GM23338 (cell line): ENCODE data around the gene DISP3. TPM values are rescaled to one million over a fixed set of nuclear protein-coding genes. Genes with fewer than 3 reads are reported as not detected.

Source experiments
- ATAC-seq: fragments of 200-7000 bp; cut with Tn5 transposase; 3 replicates; pipeline ENCODE4 v1.9.1; 2020
- DNase-seq: peaks from one replicate; pipeline ENCODE4 v3.0.0-alpha.2; 2015; ENCODE audit warnings: low spot score
- H2AFZ ChIP-seq: fragments of 200-600 bp; sonication (generic); 2 replicates; pipeline ENCODE4 v1.8.0; 2016; ENCODE audit warnings: antibody characterized with exemption, mild to moderate bottlenecking, moderate library complexity
- H3F3A ChIP-seq: fragments of 200-600 bp; sonication (generic); replicated peaks from 2 replicates; pipeline ENCODE4 v1.8.0; 2017; ENCODE audit warnings: antibody characterized with exemption, mixed run types, low read depth
- H3K27ac ChIP-seq: fragments of 200-600 bp; sonication (generic); 2 replicates; pipeline ENCODE4 v1.6.1; 2016; ENCODE audit warnings: low read depth
- H3K27me3 ChIP-seq: fragments of 200-600 bp; sonication (generic); 2 replicates; pipeline ENCODE4 v1.8.0; 2016; ENCODE audit warnings: mild to moderate bottlenecking, mixed run types, moderate library complexity; ENCODE audit not compliant: insufficient read depth
- H3K36me3 ChIP-seq: fragments of 200-600 bp; sonication (generic); 2 replicates; pipeline ENCODE4 v1.8.0; 2016; ENCODE audit warnings: mild to moderate bottlenecking; ENCODE audit not compliant: insufficient read depth
- H3K4me1 ChIP-seq: fragments of 200-600 bp; sonication (generic); 2 replicates; pipeline ENCODE4 v1.8.0; 2016; ENCODE audit warnings: mild to moderate bottlenecking, moderate library complexity; ENCODE audit not compliant: insufficient read depth
- H3K4me2 ChIP-seq: fragments of 200-600 bp; sonication (generic); 2 replicates; pipeline ENCODE4 v1.7.1; 2017; ENCODE audit warnings: mixed run types
- H3K4me3 ChIP-seq: fragments of 200-600 bp; sonication (generic); 2 replicates; pipeline ENCODE4 v1.6.1; 2016; ENCODE audit warnings: mixed run types
- H3K79me2 ChIP-seq: fragments of 200-600 bp; sonication (generic); replicated peaks from 2 replicates; pipeline ENCODE4 v1.8.0; 2017; ENCODE audit warnings: mild to moderate bottlenecking; ENCODE audit not compliant: insufficient read depth
- H3K9me2 ChIP-seq: fragments of 200-600 bp; sonication (generic); 2 replicates; pipeline ENCODE4 v1.8.0; 2017; ENCODE audit not compliant: insufficient read depth
- H4K20me1 ChIP-seq: fragments of 200-600 bp; sonication (generic); replicated peaks from 2 replicates; pipeline ENCODE4 v1.8.0; 2017; ENCODE audit warnings: mild to moderate bottlenecking; ENCODE audit not compliant: insufficient read depth
- H3K27ac Mint-ChIP-seq: 2 replicates; pipeline ENCODE4 v1.8.0; 2020; ENCODE audit warnings: inconsistent platforms, mild to moderate bottlenecking, moderate library complexity, mixed read lengths
- H3K27me3 Mint-ChIP-seq: 3 replicates; pipeline ENCODE4 v1.8.0; 2022; ENCODE audit warnings: low read depth, mild to moderate bottlenecking, moderate library complexity, mixed read lengths, inconsistent platforms; ENCODE audit not compliant: insufficient read depth, poor library complexity
- H3K36me3 Mint-ChIP-seq: 3 replicates; pipeline ENCODE4 v1.8.0; 2021; ENCODE audit warnings: low read depth, mild to moderate bottlenecking, inconsistent platforms, moderate library complexity, mixed read lengths
- H3K4me1 Mint-ChIP-seq: 3 replicates; pipeline ENCODE4 v1.8.0; 2020; ENCODE audit warnings: mild to moderate bottlenecking, inconsistent platforms, mixed read lengths
- H3K4me3 Mint-ChIP-seq: 3 replicates; pipeline ENCODE4 v1.8.0; 2021; ENCODE audit warnings: moderate library complexity, mild to moderate bottlenecking, inconsistent platforms, mixed read lengths
- H3K9me3 Mint-ChIP-seq: 3 replicates; pipeline ENCODE4 v1.8.0; 2020; ENCODE audit warnings: moderate library complexity, mild to moderate bottlenecking, inconsistent platforms, mixed read lengths
- CREB1 ChIP-seq: fragments of 250-450 bp; sonication (Bioruptor Pico); IDR thresholded peaks from 2 replicates; pipeline ENCODE4 v1.5.0; 2020; ENCODE audit warnings: low read depth, mild to moderate bottlenecking, moderate library complexity
- ETS1 ChIP-seq: IDR thresholded peaks from 2 replicates; pipeline ENCODE4 v1.6.1; 2016; ENCODE audit warnings: antibody characterized with exemption
- EZH2 ChIP-seq: fragments of 200-600 bp; sonication (generic); IDR thresholded peaks from one replicate; pipeline ENCODE4 v1.8.0; 2017; ENCODE audit warnings: antibody characterized with exemption, mild to moderate bottlenecking, low read depth; ENCODE audit not compliant: unreplicated experiment
- EZH2phosphoT487 ChIP-seq: fragments of 200-600 bp; sonication (generic); IDR thresholded peaks from one replicate; pipeline ENCODE4 v1.8.1; 2018; ENCODE audit warnings: antibody characterized with exemption; ENCODE audit not compliant: unreplicated experiment
- JUNB ChIP-seq: IDR thresholded peaks from one replicate; pipeline ENCODE4 v1.6.1; 2016; ENCODE audit warnings: antibody characterized with exemption; ENCODE audit not compliant: unreplicated experiment
- NANOG ChIP-seq: IDR thresholded peaks from 2 replicates; pipeline ENCODE4 v1.6.1; 2016; ENCODE audit warnings: antibody characterized with exemption, borderline replicate concordance
- POLR2AphosphoS5 ChIP-seq: IDR thresholded peaks from 2 replicates; pipeline ENCODE4 v1.6.1; 2016; ENCODE audit warnings: antibody characterized with exemption, low read depth
- STAT1 ChIP-seq: IDR thresholded peaks from one replicate; pipeline ENCODE4 v1.6.1; 2016; ENCODE audit warnings: antibody characterized with exemption; ENCODE audit not compliant: unreplicated experiment
- ZNF114 ChIP-seq: fragments of 250-450 bp; sonication (Bioruptor Pico); IDR thresholded peaks from 2 replicates; pipeline ENCODE4 v1.5.0; 2020; ENCODE audit warnings: mild to moderate bottlenecking, moderate library complexity
- ZNF331 ChIP-seq: fragments of 250-450 bp; sonication (Bioruptor Pico); IDR thresholded peaks from 2 replicates; pipeline ENCODE4 v1.5.0; 2020; ENCODE audit warnings: low read depth, mild to moderate bottlenecking, moderate library complexity
- ZNF462 ChIP-seq: fragments of 250-450 bp; sonication (Bioruptor Pico); IDR thresholded peaks from 2 replicates; pipeline ENCODE4 v1.5.0; 2020; ENCODE audit warnings: mild to moderate bottlenecking, moderate library complexity
- polyA plus RNA-seq: library from polyadenylated mRNA; unstranded; fragments of >200 nt; fragmentation: Nextera tagmentation; extraction: Ambion mirVana; gene quantifications from 2 replicates; pipeline ENCODE4 v1.2.1, GENCODE V29; 2016
- total RNA-seq: library from RNA; depleted of rRNA; stranded (reverse); fragments of >200 nt; shearing (Covaris generic); gene quantifications from 2 replicates; pipeline ENCODE4 v1.2.3, GENCODE V29; 2014
- TF ChIP-seq, protein P1 (sequence below): IDR thresholded peaks from one replicate; pipeline ENCODE4 v1.6.1; 2018; ENCODE audit warnings: antibody characterized with exemption; ENCODE audit not compliant: unreplicated experiment
- TF ChIP-seq, protein P2 (sequence below), 2 experiments: fragments of 200-600 bp in 1 of 2; sonication (generic) in 1 of 2; conservative IDR thresholded peaks; 2 replicates each; pipeline versions ENCODE4 v1.5.1 to v1.6.1; 2016 to 2017; ENCODE audit warnings: antibody characterized with exemption in 2 of 2, low read depth in 2 of 2, mild to moderate bottlenecking in 2 of 2, moderate library complexity in 1 of 2

The DISP3 gene
- total and polyA plus RNA-seq, 2 experiments from 2014 or later = 3.2 to 11.1 TPM

DNA sequence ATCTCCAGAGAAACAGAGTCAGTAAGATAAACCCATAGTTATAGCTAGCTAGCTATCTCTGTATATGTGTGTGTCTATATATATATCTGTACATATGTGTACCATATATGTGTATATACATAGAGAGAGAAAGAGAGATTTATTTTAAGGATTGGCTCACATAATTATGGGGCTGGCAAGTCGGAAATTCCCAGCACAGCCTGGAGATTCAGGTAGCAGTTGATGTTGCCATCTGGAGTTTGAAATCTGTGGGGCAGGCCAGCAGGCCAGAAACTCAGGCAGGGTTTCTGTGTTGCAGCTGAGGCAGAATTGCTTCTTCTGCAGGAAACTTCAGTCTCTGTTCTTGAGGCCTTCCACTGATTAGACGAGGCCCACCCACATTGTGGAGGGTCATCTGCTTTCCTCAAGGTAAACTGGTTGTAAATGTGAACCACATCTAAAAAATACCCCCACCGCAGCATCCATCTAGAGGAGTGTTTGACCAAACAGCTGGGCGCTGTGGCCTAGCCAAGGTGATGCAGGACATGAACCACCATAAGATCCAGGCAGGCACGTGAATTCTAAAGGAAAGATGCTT is 94.2 kb downstream of the DISP3 start:
- H3K9me3 Mint-ChIP-seq = no peaks in the 10 kb centered on the region
- H3K36me3 Mint-ChIP-seq = no peaks in the 10 kb centered on the region
- 0 out of 2 replicates have a peak, but pooled peaks cover 3% of the 10 kb centered on the region for H3F3A ChIP-seq
- DNase-seq = no peak
- no peaks in the 10 kb centered on the region for H3K36me3 ChIP-seq
- TF ChIP-seq POLR2AphosphoS5 (no peak), JUNB (no peak), STAT1 (no peak), EZH2phosphoT487 (no peak), EZH2 (no peak), ETS1 (no peak), NANOG (no peak), CREB1 (no peak), ZNF114 (no peak), ZNF462 (CRISPR knock-in tag) (no peak), ZNF331 (CRISPR knock-in tag) (no peak)
- TF ChIP-seq, protein P1, sequence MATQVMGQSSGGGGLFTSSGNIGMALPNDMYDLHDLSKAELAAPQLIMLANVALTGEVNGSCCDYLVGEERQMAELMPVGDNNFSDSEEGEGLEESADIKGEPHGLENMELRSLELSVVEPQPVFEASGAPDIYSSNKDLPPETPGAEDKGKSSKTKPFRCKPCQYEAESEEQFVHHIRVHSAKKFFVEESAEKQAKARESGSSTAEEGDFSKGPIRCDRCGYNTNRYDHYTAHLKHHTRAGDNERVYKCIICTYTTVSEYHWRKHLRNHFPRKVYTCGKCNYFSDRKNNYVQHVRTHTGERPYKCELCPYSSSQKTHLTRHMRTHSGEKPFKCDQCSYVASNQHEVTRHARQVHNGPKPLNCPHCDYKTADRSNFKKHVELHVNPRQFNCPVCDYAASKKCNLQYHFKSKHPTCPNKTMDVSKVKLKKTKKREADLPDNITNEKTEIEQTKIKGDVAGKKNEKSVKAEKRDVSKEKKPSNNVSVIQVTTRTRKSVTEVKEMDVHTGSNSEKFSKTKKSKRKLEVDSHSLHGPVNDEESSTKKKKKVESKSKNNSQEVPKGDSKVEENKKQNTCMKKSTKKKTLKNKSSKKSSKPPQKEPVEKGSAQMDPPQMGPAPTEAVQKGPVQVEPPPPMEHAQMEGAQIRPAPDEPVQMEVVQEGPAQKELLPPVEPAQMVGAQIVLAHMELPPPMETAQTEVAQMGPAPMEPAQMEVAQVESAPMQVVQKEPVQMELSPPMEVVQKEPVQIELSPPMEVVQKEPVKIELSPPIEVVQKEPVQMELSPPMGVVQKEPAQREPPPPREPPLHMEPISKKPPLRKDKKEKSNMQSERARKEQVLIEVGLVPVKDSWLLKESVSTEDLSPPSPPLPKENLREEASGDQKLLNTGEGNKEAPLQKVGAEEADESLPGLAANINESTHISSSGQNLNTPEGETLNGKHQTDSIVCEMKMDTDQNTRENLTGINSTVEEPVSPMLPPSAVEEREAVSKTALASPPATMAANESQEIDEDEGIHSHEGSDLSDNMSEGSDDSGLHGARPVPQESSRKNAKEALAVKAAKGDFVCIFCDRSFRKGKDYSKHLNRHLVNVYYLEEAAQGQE = no peak
- TF ChIP-seq, protein P2, sequence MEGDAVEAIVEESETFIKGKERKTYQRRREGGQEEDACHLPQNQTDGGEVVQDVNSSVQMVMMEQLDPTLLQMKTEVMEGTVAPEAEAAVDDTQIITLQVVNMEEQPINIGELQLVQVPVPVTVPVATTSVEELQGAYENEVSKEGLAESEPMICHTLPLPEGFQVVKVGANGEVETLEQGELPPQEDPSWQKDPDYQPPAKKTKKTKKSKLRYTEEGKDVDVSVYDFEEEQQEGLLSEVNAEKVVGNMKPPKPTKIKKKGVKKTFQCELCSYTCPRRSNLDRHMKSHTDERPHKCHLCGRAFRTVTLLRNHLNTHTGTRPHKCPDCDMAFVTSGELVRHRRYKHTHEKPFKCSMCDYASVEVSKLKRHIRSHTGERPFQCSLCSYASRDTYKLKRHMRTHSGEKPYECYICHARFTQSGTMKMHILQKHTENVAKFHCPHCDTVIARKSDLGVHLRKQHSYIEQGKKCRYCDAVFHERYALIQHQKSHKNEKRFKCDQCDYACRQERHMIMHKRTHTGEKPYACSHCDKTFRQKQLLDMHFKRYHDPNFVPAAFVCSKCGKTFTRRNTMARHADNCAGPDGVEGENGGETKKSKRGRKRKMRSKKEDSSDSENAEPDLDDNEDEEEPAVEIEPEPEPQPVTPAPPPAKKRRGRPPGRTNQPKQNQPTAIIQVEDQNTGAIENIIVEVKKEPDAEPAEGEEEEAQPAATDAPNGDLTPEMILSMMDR (conservative IDR thresholded peaks at IDR 0.05; ENCODE audit: low read depth in 2 of 2) = no peak
- H3K27ac Mint-ChIP-seq = no peak overlapping the region
- ATAC-seq = no peak
- H3K4me3 ChIP-seq = no peak overlapping the region
- no peaks in the 10 kb centered on the region for H3K79me2 ChIP-seq
- H3K27me3 Mint-ChIP-seq = peaks cover 11% of the 10 kb centered on the region
- H3K27me3 ChIP-seq = no peaks in the 10 kb centered on the region
- no peaks in the 10 kb centered on the region for H3K4me1 ChIP-seq
- no peak overlapping the region for H2AFZ ChIP-seq
- peaks cover 5% of the 10 kb centered on the region for H3K4me1 Mint-ChIP-seq
- no peaks in the 10 kb centered on the region for H3K9me2 ChIP-seq
- no peaks in the 10 kb centered on the region for H4K20me1 ChIP-seq
- no peak overlapping the region for H3K4me2 ChIP-seq
- no peak overlapping the region for H3K27ac ChIP-seq
- H3K4me3 Mint-ChIP-seq = no peak overlapping the region
